WTC11 (cell line): ENCODE results near the gene C20orf204. TPM values are rescaled to one million over a fixed set of nuclear protein-coding genes. Genes with fewer than 3 reads are reported as not detected.

ENCODE experiments used
- ATAC-seq: fragments of 200-7000 bp; cut with Tn5 transposase; 2 replicates; pipeline ENCODE4 v1.10.0; 2021; ENCODE audit warnings: mild to moderate bottlenecking, moderate library complexity
- CTCF ChIA-PET: fragments of 300-600 bp; sonication (Branson Sonifier 250); formaldehyde crosslinking; loops from one replicate; lab custom pipeline; 2021; ENCODE audit warnings: antibody characterized with exemption; lab: Charles Lee
- POLR2A ChIA-PET: fragments of 350-600 bp; sonication (Branson Sonifier 250); formaldehyde crosslinking; loops from one replicate; lab custom pipeline; 2021; ENCODE audit warnings: antibody characterized with exemption; lab: Charles Lee
- DNase-seq: peaks from one replicate; pipeline ENCODE4 v3.0.0; 2021; ENCODE audit warnings: low spot score
- H3K27ac Mint-ChIP-seq: 2 replicates; pipeline ENCODE4 v1.8.0; 2021; ENCODE audit warnings: mixed read lengths
- H3K27me3 Mint-ChIP-seq: 2 replicates; pipeline ENCODE4 v1.8.0; 2021; ENCODE audit warnings: low read depth, mild to moderate bottlenecking, moderate library complexity, mixed read lengths
- H3K36me3 Mint-ChIP-seq: 2 replicates; pipeline ENCODE4 v1.8.0; 2021; ENCODE audit warnings: mixed read lengths
- H3K4me1 Mint-ChIP-seq: 2 replicates; pipeline ENCODE4 v1.8.0; 2022; ENCODE audit warnings: mixed read lengths
- H3K4me3 Mint-ChIP-seq: 2 replicates; pipeline ENCODE4 v1.8.0; 2021; ENCODE audit warnings: mild to moderate bottlenecking, moderate library complexity, mixed read lengths
- H3K9me3 Mint-ChIP-seq: 2 replicates; pipeline ENCODE4 v1.8.0; 2021; ENCODE audit warnings: mixed read lengths
- EMX1 ChIP-seq: fragments of 250-450 bp; sonication (Bioruptor Pico); IDR thresholded peaks from 2 replicates; pipeline ENCODE4 v1.8.0; 2021; ENCODE audit warnings: mild to moderate bottlenecking
- FOXP1 ChIP-seq: sonication (generic); formaldehyde crosslinking; IDR thresholded peaks from 2 replicates; pipeline ENCODE4 v1.8.0; 2022; ENCODE audit warnings: missing genetic modification reagents, mild to moderate bottlenecking, moderate library complexity, borderline replicate concordance
- JAZF1 ChIP-seq: fragments of 250-450 bp; sonication (Bioruptor Pico); IDR thresholded peaks from 2 replicates; pipeline ENCODE4 v1.9.0; 2021; ENCODE audit warnings: moderate library complexity, mild to moderate bottlenecking, inconsistent platforms
- NFE2L1 ChIP-seq: sonication (generic); formaldehyde crosslinking; IDR thresholded peaks from 2 replicates; pipeline ENCODE4 v1.8.1; 2023; ENCODE audit warnings: missing genetic modification reagents
- RORB ChIP-seq: fragments of 250-450 bp; sonication (Bioruptor Pico); IDR thresholded peaks from 2 replicates; pipeline ENCODE4 v1.9.0; 2021; ENCODE audit warnings: mild to moderate bottlenecking
- ZNF423 ChIP-seq: fragments of 250-450 bp; sonication (Bioruptor Pico); IDR thresholded peaks from 2 replicates; pipeline ENCODE4 v2.1.2; 2022; ENCODE audit warnings: mild to moderate bottlenecking, moderate library complexity
- total RNA-seq: library from RNA; stranded (reverse); gene quantifications from 3 replicates; pipeline ENCODE4 v1.2.3, GENCODE V29; 2021
- TF ChIP-seq, protein P1 (sequence below): sonication (generic); formaldehyde crosslinking; IDR thresholded peaks from 2 replicates; pipeline ENCODE4 v1.8.1; 2022; ENCODE audit warnings: missing genetic modification reagents, borderline replicate concordance
- TF ChIP-seq, protein P2 (sequence below): sonication (generic); formaldehyde crosslinking; IDR thresholded peaks from 2 replicates; pipeline ENCODE4 v1.8.0; 2022; ENCODE audit warnings: mild to moderate bottlenecking, missing genetic modification reagents
- TF ChIP-seq, protein P3 (sequence below): sonication (generic); formaldehyde crosslinking; IDR thresholded peaks from 2 replicates; pipeline ENCODE4 v1.8.1; 2023; ENCODE audit warnings: mild to moderate bottlenecking, moderate library complexity, missing genetic modification reagents
- TF ChIP-seq, protein P4 (sequence below): sonication (generic); formaldehyde crosslinking; IDR thresholded peaks from 2 replicates; pipeline ENCODE4 v1.8.0; 2023; ENCODE audit warnings: missing genetic modification reagents, mild to moderate bottlenecking, borderline replicate concordance
- TF ChIP-seq, protein P5 (sequence below): sonication (generic); formaldehyde crosslinking; IDR thresholded peaks from 2 replicates; pipeline ENCODE4 v1.8.1; 2023; ENCODE audit warnings: mild to moderate bottlenecking, missing genetic modification reagents
- TF ChIP-seq, protein P6 (sequence below): sonication (generic); formaldehyde crosslinking; IDR thresholded peaks from 2 replicates; pipeline ENCODE4 v1.8.0; 2023; ENCODE audit warnings: missing genetic modification reagents
- TF ChIP-seq, protein P7 (sequence below): sonication (generic); formaldehyde crosslinking; IDR thresholded peaks from 2 replicates; pipeline ENCODE4 v1.8.0; 2022; ENCODE audit warnings: mild to moderate bottlenecking, missing genetic modification reagents

The C20orf204 gene
- total RNA-seq, 1 experiment from 2014 or later: 2.1 TPM

DNA sequence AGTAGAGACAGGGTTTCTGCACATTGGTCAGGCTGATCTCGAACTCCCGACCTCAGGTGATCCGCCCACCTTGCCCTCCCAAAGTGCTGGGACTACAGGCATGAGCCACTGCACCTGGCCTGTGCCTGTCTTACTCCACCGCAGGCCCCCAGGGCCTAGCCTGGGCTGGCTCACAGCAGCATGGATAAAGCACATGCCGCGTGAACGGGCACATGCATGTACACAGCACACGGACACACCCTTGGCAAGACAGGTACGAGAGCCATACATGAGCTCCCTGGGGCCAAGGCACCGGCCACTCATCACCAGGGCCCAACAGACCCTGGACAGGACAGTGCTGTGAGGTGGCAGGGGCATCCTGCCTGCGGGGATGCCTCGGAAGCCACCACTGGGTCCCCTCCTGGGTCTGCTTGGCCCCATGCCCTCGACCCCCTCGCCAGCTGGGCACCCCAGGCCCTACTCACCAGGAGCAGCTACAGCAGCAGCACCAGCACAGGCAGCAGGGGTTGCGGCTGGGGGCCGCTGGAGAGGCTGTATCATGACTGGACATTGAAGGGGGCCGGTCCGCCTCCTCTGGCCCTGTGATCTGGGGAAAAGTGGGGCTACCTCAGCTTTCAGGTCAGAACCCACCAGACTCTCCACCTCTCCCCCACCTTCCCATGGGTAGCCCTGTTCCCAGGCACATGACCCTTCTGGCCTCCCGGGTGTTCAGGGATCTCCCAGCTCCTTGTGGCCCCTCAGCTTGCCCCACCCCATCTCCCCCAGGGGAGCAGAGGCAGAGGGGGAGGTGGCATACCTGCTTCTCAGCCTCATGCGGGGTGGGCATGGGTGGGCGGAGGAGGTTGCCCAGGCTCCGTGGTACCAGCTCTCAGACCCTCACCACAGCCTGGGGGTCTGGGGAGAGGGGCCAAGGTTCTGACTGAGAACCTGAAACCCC lies 40.3 kb downstream of the C20orf204 start:
- TF ChIP-seq FOXP1 (CRISPR knock-in tag): no peak
- TF ChIP-seq, protein P1, sequence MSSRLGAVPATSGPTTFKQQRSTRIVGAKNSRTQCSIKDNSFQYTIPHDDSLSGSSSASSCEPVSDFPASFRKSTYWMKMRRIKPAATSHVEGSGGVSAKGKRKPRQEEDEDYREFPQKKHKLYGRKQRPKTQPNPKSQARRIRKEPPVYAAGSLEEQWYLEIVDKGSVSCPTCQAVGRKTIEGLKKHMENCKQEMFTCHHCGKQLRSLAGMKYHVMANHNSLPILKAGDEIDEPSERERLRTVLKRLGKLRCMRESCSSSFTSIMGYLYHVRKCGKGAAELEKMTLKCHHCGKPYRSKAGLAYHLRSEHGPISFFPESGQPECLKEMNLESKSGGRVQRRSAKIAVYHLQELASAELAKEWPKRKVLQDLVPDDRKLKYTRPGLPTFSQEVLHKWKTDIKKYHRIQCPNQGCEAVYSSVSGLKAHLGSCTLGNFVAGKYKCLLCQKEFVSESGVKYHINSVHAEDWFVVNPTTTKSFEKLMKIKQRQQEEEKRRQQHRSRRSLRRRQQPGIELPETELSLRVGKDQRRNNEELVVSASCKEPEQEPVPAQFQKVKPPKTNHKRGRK (CRISPR knock-in tag): no peak
- TF ChIP-seq, protein P2, sequence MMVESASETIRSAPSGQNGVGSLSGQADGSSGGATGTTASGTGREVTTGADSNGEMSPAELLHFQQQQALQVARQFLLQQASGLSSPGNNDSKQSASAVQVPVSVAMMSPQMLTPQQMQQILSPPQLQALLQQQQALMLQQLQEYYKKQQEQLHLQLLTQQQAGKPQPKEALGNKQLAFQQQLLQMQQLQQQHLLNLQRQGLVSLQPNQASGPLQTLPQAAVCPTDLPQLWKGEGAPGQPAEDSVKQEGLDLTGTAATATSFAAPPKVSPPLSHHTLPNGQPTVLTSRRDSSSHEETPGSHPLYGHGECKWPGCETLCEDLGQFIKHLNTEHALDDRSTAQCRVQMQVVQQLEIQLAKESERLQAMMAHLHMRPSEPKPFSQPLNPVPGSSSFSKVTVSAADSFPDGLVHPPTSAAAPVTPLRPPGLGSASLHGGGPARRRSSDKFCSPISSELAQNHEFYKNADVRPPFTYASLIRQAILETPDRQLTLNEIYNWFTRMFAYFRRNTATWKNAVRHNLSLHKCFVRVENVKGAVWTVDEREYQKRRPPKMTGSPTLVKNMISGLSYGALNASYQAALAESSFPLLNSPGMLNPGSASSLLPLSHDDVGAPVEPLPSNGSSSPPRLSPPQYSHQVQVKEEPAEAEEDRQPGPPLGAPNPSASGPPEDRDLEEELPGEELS (CRISPR knock-in tag): no peak
- TF ChIP-seq EMX1 (CRISPR knock-in tag): no peak
- TF ChIP-seq, protein P3, sequence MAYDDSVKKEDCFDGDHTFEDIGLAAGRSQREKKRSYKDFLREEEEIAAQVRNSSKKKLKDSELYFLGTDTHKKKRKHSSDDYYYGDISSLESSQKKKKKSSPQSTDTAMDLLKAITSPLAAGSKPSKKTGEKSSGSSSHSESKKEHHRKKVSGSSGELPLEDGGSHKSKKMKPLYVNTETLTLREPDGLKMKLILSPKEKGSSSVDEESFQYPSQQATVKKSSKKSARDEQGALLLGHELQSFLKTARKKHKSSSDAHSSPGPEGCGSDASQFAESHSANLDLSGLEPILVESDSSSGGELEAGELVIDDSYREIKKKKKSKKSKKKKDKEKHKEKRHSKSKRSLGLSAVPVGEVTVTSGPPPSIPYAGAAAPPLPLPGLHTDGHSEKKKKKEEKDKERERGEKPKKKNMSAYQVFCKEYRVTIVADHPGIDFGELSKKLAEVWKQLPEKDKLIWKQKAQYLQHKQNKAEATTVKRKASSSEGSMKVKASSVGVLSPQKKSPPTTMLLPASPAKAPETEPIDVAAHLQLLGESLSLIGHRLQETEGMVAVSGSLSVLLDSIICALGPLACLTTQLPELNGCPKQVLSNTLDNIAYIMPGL: no peak
- TF ChIP-seq, protein P4, sequence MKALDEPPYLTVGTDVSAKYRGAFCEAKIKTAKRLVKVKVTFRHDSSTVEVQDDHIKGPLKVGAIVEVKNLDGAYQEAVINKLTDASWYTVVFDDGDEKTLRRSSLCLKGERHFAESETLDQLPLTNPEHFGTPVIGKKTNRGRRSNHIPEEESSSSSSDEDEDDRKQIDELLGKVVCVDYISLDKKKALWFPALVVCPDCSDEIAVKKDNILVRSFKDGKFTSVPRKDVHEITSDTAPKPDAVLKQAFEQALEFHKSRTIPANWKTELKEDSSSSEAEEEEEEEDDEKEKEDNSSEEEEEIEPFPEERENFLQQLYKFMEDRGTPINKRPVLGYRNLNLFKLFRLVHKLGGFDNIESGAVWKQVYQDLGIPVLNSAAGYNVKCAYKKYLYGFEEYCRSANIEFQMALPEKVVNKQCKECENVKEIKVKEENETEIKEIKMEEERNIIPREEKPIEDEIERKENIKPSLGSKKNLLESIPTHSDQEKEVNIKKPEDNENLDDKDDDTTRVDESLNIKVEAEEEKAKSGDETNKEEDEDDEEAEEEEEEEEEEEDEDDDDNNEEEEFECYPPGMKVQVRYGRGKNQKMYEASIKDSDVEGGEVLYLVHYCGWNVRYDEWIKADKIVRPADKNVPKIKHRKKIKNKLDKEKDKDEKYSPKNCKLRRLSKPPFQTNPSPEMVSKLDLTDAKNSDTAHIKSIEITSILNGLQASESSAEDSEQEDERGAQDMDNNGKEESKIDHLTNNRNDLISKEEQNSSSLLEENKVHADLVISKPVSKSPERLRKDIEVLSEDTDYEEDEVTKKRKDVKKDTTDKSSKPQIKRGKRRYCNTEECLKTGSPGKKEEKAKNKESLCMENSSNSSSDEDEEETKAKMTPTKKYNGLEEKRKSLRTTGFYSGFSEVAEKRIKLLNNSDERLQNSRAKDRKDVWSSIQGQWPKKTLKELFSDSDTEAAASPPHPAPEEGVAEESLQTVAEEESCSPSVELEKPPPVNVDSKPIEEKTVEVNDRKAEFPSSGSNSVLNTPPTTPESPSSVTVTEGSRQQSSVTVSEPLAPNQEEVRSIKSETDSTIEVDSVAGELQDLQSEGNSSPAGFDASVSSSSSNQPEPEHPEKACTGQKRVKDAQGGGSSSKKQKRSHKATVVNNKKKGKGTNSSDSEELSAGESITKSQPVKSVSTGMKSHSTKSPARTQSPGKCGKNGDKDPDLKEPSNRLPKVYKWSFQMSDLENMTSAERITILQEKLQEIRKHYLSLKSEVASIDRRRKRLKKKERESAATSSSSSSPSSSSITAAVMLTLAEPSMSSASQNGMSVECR (CRISPR knock-in tag): no peak
- TF ChIP-seq NFE2L1 (CRISPR knock-in tag): no peak
- TF ChIP-seq, protein P5, sequence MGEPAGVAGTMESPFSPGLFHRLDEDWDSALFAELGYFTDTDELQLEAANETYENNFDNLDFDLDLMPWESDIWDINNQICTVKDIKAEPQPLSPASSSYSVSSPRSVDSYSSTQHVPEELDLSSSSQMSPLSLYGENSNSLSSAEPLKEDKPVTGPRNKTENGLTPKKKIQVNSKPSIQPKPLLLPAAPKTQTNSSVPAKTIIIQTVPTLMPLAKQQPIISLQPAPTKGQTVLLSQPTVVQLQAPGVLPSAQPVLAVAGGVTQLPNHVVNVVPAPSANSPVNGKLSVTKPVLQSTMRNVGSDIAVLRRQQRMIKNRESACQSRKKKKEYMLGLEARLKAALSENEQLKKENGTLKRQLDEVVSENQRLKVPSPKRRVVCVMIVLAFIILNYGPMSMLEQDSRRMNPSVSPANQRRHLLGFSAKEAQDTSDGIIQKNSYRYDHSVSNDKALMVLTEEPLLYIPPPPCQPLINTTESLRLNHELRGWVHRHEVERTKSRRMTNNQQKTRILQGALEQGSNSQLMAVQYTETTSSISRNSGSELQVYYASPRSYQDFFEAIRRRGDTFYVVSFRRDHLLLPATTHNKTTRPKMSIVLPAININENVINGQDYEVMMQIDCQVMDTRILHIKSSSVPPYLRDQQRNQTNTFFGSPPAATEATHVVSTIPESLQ (CRISPR knock-in tag): no peak
- no peak for TF ChIP-seq JAZF1
- TF ChIP-seq RORB: no peak
- TF ChIP-seq, protein P6, sequence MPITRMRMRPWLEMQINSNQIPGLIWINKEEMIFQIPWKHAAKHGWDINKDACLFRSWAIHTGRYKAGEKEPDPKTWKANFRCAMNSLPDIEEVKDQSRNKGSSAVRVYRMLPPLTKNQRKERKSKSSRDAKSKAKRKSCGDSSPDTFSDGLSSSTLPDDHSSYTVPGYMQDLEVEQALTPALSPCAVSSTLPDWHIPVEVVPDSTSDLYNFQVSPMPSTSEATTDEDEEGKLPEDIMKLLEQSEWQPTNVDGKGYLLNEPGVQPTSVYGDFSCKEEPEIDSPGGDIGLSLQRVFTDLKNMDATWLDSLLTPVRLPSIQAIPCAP: no peak
- no peak for TF ChIP-seq ZNF423
- TF ChIP-seq, protein P7, sequence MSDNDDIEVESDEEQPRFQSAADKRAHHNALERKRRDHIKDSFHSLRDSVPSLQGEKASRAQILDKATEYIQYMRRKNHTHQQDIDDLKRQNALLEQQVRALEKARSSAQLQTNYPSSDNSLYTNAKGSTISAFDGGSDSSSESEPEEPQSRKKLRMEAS (CRISPR knock-in tag): no peak
- ChIA-PET CTCF (interaction anchor here (1.0 kb wide), 1 partner anchor 19 kb away, joined by 4 read pairs; no protein-coding TSS in a partner anchor), POLR2A (no interaction called here)
- Mint-ChIP-seq H3K27ac (no peak overlapping the region), H3K27me3 (peaks cover 12% of the 10 kb centered on the region), H3K4me1 (peaks cover 12% of the 10 kb centered on the region), H3K9me3 (no peaks in the 10 kb centered on the region), H3K4me3 (no peak overlapping the region), H3K36me3 (no peaks in the 10 kb centered on the region)
- no peak for ATAC-seq
- DNase-seq: no peak
